Cardiac muscle cell (in vitro differentiated cells and primary cell): ENCODE data around the gene PIAS2. TPM values are rescaled to one million over a fixed set of nuclear protein-coding genes. Genes with fewer than 3 reads are reported as not detected.
"Not testable (repeated sequence)": the region's sequence is repeated elsewhere in the genome, so short reads cannot be mapped to it uniquely, and the experiment has no call there.

Source experiments
- DNase-seq, 2 donors: peaks; one replicate each; pipeline versions ENCODE4 v3.0.0 to v3.0.0-alpha.2; 2010 to 2017; ENCODE audit warnings: low read depth in 1 of 2, low spot score in 1 of 2
- H3K27ac ChIP-seq: fragments of 200-600 bp; sonication (generic); 2 replicates; pipeline ENCODE4 v1.5.1; 2016
- H3K27me3 ChIP-seq: fragments of 200-600 bp; sonication (generic); 2 replicates; pipeline ENCODE4 v1.6.0; 2016; ENCODE audit warnings: control low read depth
- H3K36me3 ChIP-seq: fragments of 200-600 bp; sonication (generic); 2 replicates; pipeline ENCODE4 v1.5.1; 2016; ENCODE audit warnings: control low read depth
- H3K4me1 ChIP-seq: fragments of 200-600 bp; sonication (generic); 2 replicates; pipeline ENCODE4 v1.8.1; 2017; ENCODE audit warnings: low read depth, mild to moderate bottlenecking, mixed run types
- H3K4me3 ChIP-seq: fragments of 200-600 bp; sonication (generic); 2 replicates; pipeline ENCODE4 v1.5.1; 2016; ENCODE audit warnings: mild to moderate bottlenecking
- H3K9me3 ChIP-seq: fragments of 200-600 bp; sonication (generic); 2 replicates; pipeline ENCODE4 v1.5.1; 2017; ENCODE audit warnings: low read depth, mild to moderate bottlenecking, control low read depth
- CTCF ChIP-seq: IDR thresholded peaks from 2 replicates; pipeline ENCODE4 v1.5.1; 2012; ENCODE audit warnings: low read depth, mild to moderate bottlenecking, low read length
- polyA plus RNA-seq: library from polyadenylated mRNA; unstranded; fragments of >200 nt; fragmentation: Nextera tagmentation; extraction: Ambion mirVana; gene quantifications from 2 replicates; pipeline ENCODE4 v1.2.1, GENCODE V29; 2016
- total RNA-seq: library from RNA; depleted of rRNA; stranded (reverse); fragments of >200 nt; gene quantifications from 2 replicates; pipeline ENCODE4 v1.2.3, GENCODE V29; 2016

The PIAS2 gene
- total and polyA plus RNA-seq, 2 experiments from 2014 or later = 32.3 to 37.8 TPM

- H3K27me3 ChIP-seq = no peaks in the 10 kb centered on the region
- no peak overlapping the region for H3K4me3 ChIP-seq
- H3K9me3 ChIP-seq = no peaks in the 10 kb centered on the region
- TF ChIP-seq CTCF = no peak
- peaks cover 4% of the 10 kb centered on the region for H3K4me1 ChIP-seq
- DNase-seq = no peak
- peaks cover 9% of the 10 kb centered on the region for H3K36me3 ChIP-seq
- H3K27ac ChIP-seq = no peak overlapping the region
Observed at GRCh38 chr18:46820863-46821262, 96.4 kb downstream of the PIAS2 start.

- TF ChIP-seq CTCF = no peak
- Histone ChIP-seq H3K36me3 (peaks cover 5% of the 10 kb centered on the region), H3K9me3 (no peaks in the 10 kb centered on the region), H3K4me3 (no peak overlapping the region), H3K27me3 (no peaks in the 10 kb centered on the region), H3K4me1 (no peaks in the 10 kb centered on the region), H3K27ac (no peak overlapping the region)
- no peak for DNase-seq
Observed at GRCh38 chr18:46815661-46816060, 101.6 kb downstream of the PIAS2 start.

GRCh38 chr18:46814399-46814798 is 102.9 kb downstream of the PIAS2 start:
- no peak overlapping the region for H3K27ac ChIP-seq
- no peak for DNase-seq
- no peak for TF ChIP-seq CTCF
- H3K9me3 ChIP-seq = no peaks in the 10 kb centered on the region
- no peaks in the 10 kb centered on the region for H3K27me3 ChIP-seq
- H3K36me3 ChIP-seq = no peaks in the 10 kb centered on the region
- H3K4me3 ChIP-seq = no peak overlapping the region
- no peaks in the 10 kb centered on the region for H3K4me1 ChIP-seq

GRCh38 chr18:46812311-46812710 is 105.0 kb downstream of the PIAS2 start:
- no peaks in the 10 kb centered on the region for H3K9me3 ChIP-seq
- H3K27ac ChIP-seq = no peak overlapping the region
- no peaks in the 10 kb centered on the region for H3K36me3 ChIP-seq
- peaks cover 5% of the 10 kb centered on the region for H3K4me1 ChIP-seq
- TF ChIP-seq CTCF = no peak
- DNase-seq = peak in 1 of 2 donors; percentile 59
- no peaks in the 10 kb centered on the region for H3K27me3 ChIP-seq
- H3K4me3 ChIP-seq = no peak overlapping the region

- TF ChIP-seq CTCF = no peak
- no peak overlapping the region for H3K27ac ChIP-seq
- H3K9me3 ChIP-seq = no peaks in the 10 kb centered on the region
- no peaks in the 10 kb centered on the region for H3K27me3 ChIP-seq
- H3K4me1 ChIP-seq = peaks cover 5% of the 10 kb centered on the region
- no peaks in the 10 kb centered on the region for H3K36me3 ChIP-seq
- no peak overlapping the region for H3K4me3 ChIP-seq
- DNase-seq = no peak
Observed at GRCh38 chr18:46810481-46811000, 106.8 kb downstream of the PIAS2 start.

GRCh38 chr18:46809145-46809544 is 108.2 kb downstream of the PIAS2 start:
- no peak overlapping the region for H3K4me3 ChIP-seq

GRCh38 chr18:46795945-46796344 is 121.4 kb downstream of the PIAS2 start:
- H3K27ac ChIP-seq, H3K36me3 ChIP-seq, DNase-seq, H3K9me3 ChIP-seq, H3K27me3 ChIP-seq, H3K4me3 ChIP-seq, H3K4me1 ChIP-seq: not testable (repeated sequence)

More at GRCh38 chr18:46809145-46809544, 108.2 kb downstream of the PIAS2 start:
- H3K36me3 ChIP-seq = no peaks in the 10 kb centered on the region
- TF ChIP-seq CTCF = no peak
- no peaks in the 10 kb centered on the region for H3K9me3 ChIP-seq
- peaks cover 5% of the 10 kb centered on the region for H3K4me1 ChIP-seq
- DNase-seq = no peak
- no peak overlapping the region for H3K27ac ChIP-seq
- no peaks in the 10 kb centered on the region for H3K27me3 ChIP-seq
